ENCODE measurements around the gene BAAT. TPM values are rescaled to one million over a fixed set of nuclear protein-coding genes. Genes with fewer than 3 reads are reported as not detected.

The BAAT gene

Small RNAs within 50 kb of the gene (small RNA-seq; reads per million reads assigned to genes)
- not detected for gene RF00322
